HG02571 (cell line): ENCODE results near the gene AP2S1.
"Not testable (repeated sequence)": the region's sequence is repeated elsewhere in the genome, so short reads cannot be mapped to it uniquely, and the experiment has no call there.

ENCODE experiments used
- ATAC-seq: cut with Tn5 transposase; IDR thresholded peaks from one replicate; pipeline ENCODE4 v1.9.1; 2021; ENCODE audit warnings: mild to moderate bottlenecking, moderate library complexity; ENCODE audit not compliant: unreplicated experiment

AP2S1 gene

GRCh38 chr19:46868025-46868802 is 17.6 kb upstream of the AP2S1 start:
- ATAC-seq: no peak

- no peak for ATAC-seq
Measured at GRCh38 chr19:46867170-46867569, 16.5 kb upstream of the AP2S1 start.

- no peak for ATAC-seq
Measured at GRCh38 chr19:46866407-46867136, 15.9 kb upstream of the AP2S1 start.

- ATAC-seq: no peak
Measured at GRCh38 chr19:46863818-46864629, 13.4 kb upstream of the AP2S1 start.

DNA sequence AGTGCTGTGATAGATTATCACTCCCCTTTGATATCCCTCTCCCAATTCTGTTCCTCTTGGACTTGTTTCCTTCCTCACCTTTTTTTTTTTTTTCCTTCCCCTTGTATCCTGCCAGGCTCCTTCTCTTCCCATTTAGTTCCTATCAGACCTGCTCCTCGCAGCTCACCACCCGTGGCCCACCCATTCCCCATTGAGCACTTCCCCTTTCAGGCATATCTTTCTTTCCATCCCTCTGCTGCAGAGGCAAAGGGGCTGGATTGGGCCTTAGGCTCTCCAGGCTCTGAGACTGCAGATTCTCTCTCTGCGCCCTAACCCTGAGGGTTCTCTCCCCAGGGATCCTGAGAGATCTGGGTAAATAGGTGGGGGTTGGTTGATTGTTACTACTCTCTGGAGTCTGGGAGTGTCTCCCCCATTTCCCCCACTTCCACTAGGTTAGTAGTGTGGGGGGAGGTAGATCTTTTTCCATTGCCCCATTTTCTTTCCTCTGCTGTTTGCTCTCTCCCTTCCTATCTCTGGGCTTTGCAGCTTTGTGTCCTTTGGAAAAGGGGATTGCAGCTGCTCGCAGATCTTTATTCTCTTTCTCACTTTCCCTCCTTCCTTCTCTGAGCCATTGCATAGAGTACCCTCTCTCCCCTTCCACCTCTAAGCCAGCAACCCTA is 12.5 kb upstream of the AP2S1 start:
- no peak for ATAC-seq

- ATAC-seq: no peak
Measured at GRCh38 chr19:46862503-46862834, 11.8 kb upstream of the AP2S1 start.

DNA sequence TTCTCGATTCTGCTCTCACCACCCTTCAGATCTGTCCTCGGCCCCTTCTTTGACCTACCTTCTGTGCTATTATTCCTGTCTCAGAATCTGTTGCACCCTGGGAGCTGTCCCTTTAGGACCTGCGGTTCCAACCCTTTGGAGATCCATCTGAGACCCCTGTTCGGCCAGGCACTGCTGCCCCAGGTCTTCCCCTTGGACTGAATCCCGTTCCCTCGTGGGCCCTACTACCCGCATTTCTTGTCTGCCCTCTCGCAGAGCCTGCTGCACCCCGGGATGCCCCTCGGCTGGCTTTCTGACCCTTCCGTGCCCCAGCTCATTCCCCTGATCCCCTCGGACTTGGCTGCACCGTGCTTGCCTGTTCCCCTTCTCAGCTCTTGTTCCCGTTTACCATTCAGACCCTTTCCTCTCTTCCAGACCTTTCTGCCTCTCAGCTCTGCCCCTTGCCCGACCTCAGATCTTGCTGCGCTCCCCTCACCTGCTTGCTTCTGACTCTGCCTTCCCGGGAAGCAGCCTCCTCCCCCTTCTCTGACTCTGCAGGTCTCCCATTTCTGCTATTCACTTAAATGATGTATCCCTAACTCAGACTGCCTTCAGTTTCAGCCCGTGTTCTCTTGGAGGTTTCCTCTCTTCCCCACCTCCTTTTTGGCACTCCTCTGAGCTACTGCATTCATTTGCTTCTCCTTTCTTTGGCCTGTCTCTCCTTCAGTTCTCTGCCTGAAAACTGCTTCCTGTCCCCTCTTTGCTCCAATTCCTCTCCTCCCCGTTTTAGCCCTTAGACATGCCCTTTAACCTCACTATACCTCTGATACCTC is 11.3 kb upstream of the AP2S1 start:
- ATAC-seq: no peak

- ATAC-seq: no peak
Measured at GRCh38 chr19:46860846-46861690, 10.4 kb upstream of the AP2S1 start, which contains the start of gene ARHGAP35. TSS of gene ARHGAP35 (plus strand) at chr19:46860997. CDS start at chr19:46918676, 57,679 bp downstream.

GRCh38 chr19:46860125-46860845 is 9.6 kb upstream of the AP2S1 start:
- ATAC-seq: peak; percentile 67

DNA sequence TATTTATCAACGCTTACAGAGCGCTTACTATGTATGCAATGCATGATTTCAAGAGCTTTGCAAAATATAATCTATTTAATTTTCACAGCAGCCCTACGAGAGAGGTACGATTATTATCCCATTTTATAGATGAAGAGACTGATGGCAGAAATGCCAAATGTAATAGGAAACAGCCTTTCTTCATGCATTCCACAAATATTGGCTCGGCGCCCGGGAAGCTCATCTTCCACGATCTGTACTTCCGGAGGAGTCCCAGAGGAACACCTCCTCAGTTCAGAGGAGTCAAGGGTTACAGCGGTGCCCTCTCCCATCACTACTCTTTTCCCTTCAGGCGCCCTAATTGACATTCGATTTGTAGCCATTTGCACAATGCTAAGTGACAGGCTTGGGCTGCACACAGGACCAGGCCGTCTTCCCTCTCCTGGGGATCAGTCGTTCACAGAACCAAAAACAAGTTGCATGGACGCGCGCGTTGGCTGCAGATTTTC is 9.0 kb upstream of the AP2S1 start:
- peak; percentile 4 for ATAC-seq

GRCh38 chr19:46856062-46857022 is 5.7 kb upstream of the AP2S1 start:
- ATAC-seq: peak; percentile 33

GRCh38 chr19:46854698-46855097 is 4.1 kb upstream of the AP2S1 start:
- not testable (repeated sequence) for ATAC-seq

GRCh38 chr19:46852830-46853229 is 2.2 kb upstream of the AP2S1 start:
- ATAC-seq: no peak

- no peak for ATAC-seq
Measured at GRCh38 chr19:46849610-46850009, 1.0 kb downstream of the AP2S1 start.

DNA sequence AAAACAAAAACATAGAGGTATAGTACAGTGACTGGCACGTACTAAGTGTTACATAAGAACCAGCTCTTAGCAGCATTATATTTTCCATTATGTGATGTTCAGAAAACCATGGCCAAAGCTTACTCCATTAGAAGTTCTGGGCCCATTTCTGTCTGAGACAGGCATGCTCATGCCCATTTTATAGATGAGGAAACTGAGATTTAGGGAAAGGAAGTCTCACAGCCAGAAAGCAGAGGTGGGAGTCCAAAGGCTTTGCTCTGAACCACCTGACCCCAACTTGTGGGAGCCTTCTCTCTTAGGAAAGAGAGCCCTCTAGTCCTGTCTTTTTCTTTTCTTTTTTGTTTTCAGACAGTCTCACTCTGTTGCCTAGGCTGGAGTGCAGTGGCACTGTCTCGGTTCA is 2.3 kb downstream of the AP2S1 start:
- ATAC-seq: no peak

DNA sequence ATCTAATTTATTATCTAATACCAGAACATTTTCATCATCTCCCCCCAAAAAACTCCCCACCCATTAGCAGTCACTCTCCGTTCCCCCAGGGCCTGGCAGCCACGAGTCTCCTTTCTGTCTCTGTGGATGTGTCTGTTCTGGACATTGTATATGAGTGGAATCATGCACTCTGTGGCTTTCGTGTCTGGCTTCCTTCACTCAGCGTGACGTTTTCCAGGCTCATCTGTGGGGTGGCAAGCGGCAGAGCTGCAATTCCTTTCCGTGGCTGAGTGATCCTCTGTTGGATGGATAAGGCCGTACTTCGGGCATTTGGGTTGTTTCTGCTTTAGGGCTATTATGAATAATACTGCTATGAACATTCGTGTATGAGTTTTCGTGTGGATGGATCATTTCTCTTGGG is 3.1 kb downstream of the AP2S1 start:
- no peak for ATAC-seq

GRCh38 chr19:46845959-46846459 is 4.6 kb downstream of the AP2S1 start:
- no peak for ATAC-seq
